GM18498 (cell line): ENCODE measurements around the gene ZNF683.

Experiments used
- ATAC-seq: cut with Tn5 transposase; IDR thresholded peaks from one replicate; pipeline ENCODE4 v1.9.1; 2021; ENCODE audit warnings: mild to moderate bottlenecking, moderate library complexity; ENCODE audit not compliant: unreplicated experiment

ZNF683 gene

DNA sequence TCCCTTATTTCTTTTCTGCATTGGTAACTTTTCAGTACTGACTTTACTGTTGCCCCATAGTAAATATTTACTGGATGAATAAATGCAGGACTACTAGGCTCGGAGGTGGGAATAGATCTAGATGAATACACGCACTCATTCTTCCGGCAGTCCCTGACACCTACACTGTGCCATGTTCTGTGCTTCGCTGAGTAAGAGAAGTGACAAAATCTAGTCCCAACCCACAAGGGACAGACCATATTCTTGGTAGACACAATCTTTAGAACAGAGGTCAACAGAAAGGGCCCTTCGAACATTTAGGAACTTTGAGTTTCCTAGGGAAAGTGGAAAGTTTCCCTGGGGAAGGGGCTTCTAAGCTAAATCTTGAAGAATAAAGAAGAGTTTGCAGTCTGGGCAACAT, 58.0 kb downstream of the ZNF683 start:
- ATAC-seq, result no peak
